Stimulated activated CD4-positive, alpha-beta T cell treated with anti-CD3 and anti-CD28 coated beads, Interleukin-1b, Interleukin-23, amount 100 ng/mL, for 1 hour (primary cell): ENCODE results near the gene GRM8.

Experiments
- DNase-seq, 2 donors: peaks; one replicate each; pipeline ENCODE4 v3.0.0-alpha.2; 2020; ENCODE audit warnings: low read depth in 2 of 2

Gene GRM8

GRCh38 chr7:127146746-127147536, 105.8 kb downstream of the GRM8 start:
- DNase-seq: no peak

- DNase-seq: no peak
Measured at GRCh38 chr7:127137146-127137545, 115.6 kb downstream of the GRM8 start.

GRCh38 chr7:127135871-127136485, 116.8 kb downstream of the GRM8 start:
- no peak for DNase-seq

GRCh38 chr7:127123220-127123619, 129.5 kb downstream of the GRM8 start:
- no peak for DNase-seq

GRCh38 chr7:127119517-127119916, 133.2 kb downstream of the GRM8 start:
- no peak for DNase-seq

GRCh38 chr7:127114742-127115265, 137.9 kb downstream of the GRM8 start:
- DNase-seq: no peak

GRCh38 chr7:127107601-127108007, 145.1 kb downstream of the GRM8 start:
- DNase-seq: no peak

GRCh38 chr7:127093340-127093739, 159.4 kb downstream of the GRM8 start:
- DNase-seq: no peak

- DNase-seq: no peak
Measured at GRCh38 chr7:127091620-127092019, 161.1 kb downstream of the GRM8 start.

- DNase-seq: no peak
Measured at GRCh38 chr7:127089146-127089545, 163.6 kb downstream of the GRM8 start.

GRCh38 chr7:127081539-127081938, 171.2 kb downstream of the GRM8 start:
- DNase-seq: no peak

- DNase-seq: no peak
Measured at GRCh38 chr7:127080576-127080975, 172.2 kb downstream of the GRM8 start.

GRCh38 chr7:127066974-127067373, 185.8 kb downstream of the GRM8 start:
- no peak for DNase-seq

GRCh38 chr7:127059475-127059874, 193.3 kb downstream of the GRM8 start:
- no peak for DNase-seq

GRCh38 chr7:127057918-127058317, 194.8 kb downstream of the GRM8 start:
- DNase-seq: no peak

- no peak for DNase-seq
Measured at GRCh38 chr7:127056202-127056601, 196.5 kb downstream of the GRM8 start.

- no peak for DNase-seq
Measured at GRCh38 chr7:127047521-127047920, 205.2 kb downstream of the GRM8 start.

- DNase-seq: no peak
Measured at GRCh38 chr7:127041689-127042452, 210.9 kb downstream of the GRM8 start.

- no peak for DNase-seq
Measured at GRCh38 chr7:127040042-127040441, 212.7 kb downstream of the GRM8 start.

- no peak for DNase-seq
Measured at GRCh38 chr7:127039541-127039940, 213.2 kb downstream of the GRM8 start.

GRCh38 chr7:127035203-127035849, 217.4 kb downstream of the GRM8 start:
- DNase-seq: no peak
